Epithelial cell of proximal tubule (primary cell): ENCODE results near the gene EIPR1. TPM values are rescaled to one million over a fixed set of nuclear protein-coding genes. Genes with fewer than 3 reads are reported as not detected.
"Not testable (repeated sequence)": the region's sequence is repeated elsewhere in the genome, so short reads cannot be mapped to it uniquely, and the experiment has no call there.

Experiments
- DNase-seq: peaks from one replicate; pipeline ENCODE4 v3.0.0-alpha.2; 2011; ENCODE audit warnings: low read depth
- H3K4me3 ChIP-seq: 2 replicates; pipeline ENCODE4 v1.5.1; 2011; ENCODE audit warnings: low read depth, mild to moderate bottlenecking, low read length
- total RNA-seq: library from RNA; depleted of rRNA; stranded (reverse); fragments of >200 nt; gene quantifications from 2 replicates; pipeline ENCODE4 v1.2.3, GENCODE V29; 2015
- TF ChIP-seq, protein P1 (sequence below): conservative IDR thresholded peaks from 2 replicates; pipeline ENCODE4 v1.5.1; 2012; ENCODE audit warnings: low read depth, mild to moderate bottlenecking, low read length

Gene EIPR1
- total RNA-seq, 1 donor from 2014 or later, result 43.9 TPM

DNA sequence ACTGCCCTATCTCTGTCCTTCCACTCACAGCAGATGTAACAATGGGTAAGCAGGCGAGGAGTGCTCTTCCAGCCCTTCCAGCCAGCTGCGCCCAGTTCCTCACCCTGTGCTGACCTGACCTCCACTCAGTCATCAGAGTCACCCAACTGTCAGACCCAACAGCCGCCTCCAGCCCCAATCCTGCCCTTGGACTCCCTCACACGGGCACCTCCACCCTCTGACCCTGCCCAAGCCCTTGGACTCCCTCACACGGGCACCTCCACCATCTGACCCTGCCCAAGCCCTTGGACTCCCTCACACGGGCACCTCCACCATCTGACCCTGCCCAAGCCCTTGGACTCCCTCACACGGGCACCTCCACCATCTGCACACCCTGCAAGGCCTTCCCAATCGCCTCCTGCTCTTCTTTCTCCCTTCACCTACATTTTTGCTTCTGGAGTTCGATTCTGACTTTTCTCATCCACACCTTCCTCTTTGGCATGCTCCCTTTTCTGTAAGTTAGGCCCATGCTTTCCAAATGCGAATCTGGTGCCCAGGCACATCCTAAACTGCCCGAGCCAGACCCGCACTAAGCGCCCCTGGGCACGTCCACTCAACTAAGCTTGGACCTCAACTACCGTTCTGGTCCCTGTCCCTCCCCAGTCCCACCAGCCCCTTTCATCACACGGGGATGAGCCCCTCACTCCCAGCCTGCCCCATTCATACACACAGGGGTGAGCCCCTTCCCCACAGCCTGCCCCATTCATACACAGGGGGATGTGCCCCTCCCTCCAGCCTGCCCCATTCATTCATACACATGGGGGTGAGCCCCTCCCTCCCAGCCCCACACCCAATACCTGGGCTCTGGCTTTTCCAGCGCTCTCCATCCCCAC, 15.9 kb downstream of the EIPR1 start:
- TF ChIP-seq, protein P1, sequence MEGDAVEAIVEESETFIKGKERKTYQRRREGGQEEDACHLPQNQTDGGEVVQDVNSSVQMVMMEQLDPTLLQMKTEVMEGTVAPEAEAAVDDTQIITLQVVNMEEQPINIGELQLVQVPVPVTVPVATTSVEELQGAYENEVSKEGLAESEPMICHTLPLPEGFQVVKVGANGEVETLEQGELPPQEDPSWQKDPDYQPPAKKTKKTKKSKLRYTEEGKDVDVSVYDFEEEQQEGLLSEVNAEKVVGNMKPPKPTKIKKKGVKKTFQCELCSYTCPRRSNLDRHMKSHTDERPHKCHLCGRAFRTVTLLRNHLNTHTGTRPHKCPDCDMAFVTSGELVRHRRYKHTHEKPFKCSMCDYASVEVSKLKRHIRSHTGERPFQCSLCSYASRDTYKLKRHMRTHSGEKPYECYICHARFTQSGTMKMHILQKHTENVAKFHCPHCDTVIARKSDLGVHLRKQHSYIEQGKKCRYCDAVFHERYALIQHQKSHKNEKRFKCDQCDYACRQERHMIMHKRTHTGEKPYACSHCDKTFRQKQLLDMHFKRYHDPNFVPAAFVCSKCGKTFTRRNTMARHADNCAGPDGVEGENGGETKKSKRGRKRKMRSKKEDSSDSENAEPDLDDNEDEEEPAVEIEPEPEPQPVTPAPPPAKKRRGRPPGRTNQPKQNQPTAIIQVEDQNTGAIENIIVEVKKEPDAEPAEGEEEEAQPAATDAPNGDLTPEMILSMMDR, result no peak
- DNase-seq, result no peak
- no peak overlapping the region for H3K4me3 ChIP-seq

DNA sequence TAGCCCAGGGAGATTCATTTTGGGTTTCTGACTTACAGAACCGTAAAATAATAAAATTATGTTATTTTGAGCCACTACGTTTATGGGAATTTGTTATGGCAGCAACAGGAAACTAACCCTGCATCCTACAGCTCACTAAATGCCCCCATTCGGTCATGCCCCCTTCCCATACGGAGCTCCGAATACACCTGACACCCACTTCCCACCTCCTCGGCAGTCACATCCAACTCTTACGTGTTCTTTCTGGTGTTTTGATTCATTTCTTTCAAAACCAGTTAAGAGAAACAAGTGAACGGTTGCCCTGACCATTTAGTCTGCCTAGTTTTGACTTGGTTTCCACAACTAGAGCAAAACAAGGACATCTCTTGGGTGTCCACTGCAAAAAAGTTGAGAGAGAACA, 19.7 kb downstream of the EIPR1 start:
- DNase-seq, result no peak
- H3K4me3 ChIP-seq, result no peak overlapping the region
- TF ChIP-seq, protein P1, result no peak

DNA sequence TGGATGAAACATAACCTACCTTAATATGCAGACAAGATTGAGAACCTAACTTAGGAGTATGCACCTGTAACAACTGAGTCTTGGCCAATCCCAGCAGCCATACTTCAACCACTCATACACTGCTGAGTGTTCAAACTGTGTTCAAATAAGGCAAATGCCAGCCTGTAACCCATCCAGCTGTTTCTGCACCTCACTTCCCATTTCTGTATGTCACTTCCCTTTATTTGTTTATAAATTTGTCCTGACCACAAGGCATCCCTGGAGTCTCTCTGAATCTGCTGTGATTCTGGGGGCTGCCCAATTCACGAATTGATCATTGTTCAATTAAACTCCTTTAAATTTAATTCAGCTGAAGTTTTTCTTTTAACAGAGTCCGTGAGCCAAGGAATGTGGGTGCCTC, 20.2 kb downstream of the EIPR1 start:
- H3K4me3 ChIP-seq, DNase-seq: not testable (repeated sequence)

DNA sequence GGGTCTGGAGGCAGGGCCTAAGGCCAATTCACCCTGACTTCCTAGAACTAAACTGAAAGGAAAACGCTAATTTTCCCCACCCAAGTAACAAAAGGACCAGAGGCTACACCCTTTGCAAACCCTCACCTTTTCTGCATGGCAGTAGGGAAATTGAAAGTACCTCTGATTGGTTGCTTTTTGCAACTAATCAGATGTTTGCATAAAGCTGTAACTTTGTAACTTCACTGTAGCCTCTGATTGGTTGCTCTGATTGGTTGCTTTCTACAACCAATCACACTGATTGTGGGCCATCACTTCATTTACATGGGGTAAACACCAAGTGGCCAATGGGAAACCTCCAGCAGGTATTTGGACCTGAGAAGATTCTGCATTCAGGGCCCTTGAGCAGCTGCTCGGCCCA, 20.8 kb downstream of the EIPR1 start:
- H3K4me3 ChIP-seq, result peak overlapping the region; percentile 50
- no peak for DNase-seq
- TF ChIP-seq, protein P1, result no peak

DNA sequence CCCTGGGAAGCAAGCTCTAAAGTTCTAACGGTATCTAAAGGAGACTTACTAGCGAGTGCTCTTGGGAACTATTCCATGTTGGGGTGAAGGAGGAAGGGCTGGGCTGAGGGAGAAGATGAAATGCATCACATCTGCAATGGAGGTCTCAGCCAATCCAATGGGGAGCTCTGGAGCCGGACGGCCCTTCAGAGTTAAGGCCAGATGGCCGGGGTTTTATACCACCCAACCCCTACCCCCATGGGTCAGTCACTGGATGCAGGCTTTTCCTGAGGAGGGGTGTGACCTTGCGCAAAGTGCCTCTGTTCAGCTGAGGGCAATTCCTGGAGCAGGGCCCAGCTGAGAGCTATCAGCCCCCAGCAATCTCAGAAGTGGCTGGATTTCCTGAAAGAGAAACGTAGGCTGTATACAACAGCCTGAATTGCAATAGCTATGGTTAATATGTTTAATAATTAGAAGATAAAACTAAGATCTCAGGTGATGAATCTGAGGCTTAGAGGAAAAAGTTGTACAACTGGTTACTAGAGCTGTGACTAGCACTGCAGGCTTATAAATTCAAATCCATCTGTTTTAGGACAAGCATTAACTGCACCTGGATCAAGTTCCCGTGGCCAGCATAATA, 21.6 kb downstream of the EIPR1 start:
- DNase-seq, result no peak
- TF ChIP-seq, protein P1, result no peak

DNA sequence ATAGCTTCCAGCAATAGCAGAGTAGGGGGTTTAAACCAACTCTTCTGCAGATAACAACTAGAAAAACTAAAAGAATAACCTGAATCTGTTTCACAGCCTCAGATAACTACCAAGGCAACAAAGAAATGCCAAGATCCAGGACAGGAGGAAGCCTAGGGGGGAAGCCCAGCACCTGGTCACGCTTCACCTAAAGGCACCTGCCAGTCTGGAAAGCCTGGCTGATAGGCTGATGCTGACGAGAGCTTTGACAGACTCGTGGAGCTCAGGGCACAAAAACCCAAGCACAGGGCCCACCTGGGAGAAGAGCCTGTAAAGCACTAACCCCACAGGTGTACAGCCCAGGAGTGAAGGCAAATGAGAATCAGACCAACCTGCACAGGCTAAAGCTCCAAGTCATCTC, 22.6 kb downstream of the EIPR1 start:
- DNase-seq, result no peak
- H3K4me3 ChIP-seq, result no peak overlapping the region
- TF ChIP-seq, protein P1, result no peak

More for the DNA sequence above, 21.6 kb downstream of the EIPR1 start:
- H3K4me3 ChIP-seq, result peak overlapping the region; percentile 50

DNA sequence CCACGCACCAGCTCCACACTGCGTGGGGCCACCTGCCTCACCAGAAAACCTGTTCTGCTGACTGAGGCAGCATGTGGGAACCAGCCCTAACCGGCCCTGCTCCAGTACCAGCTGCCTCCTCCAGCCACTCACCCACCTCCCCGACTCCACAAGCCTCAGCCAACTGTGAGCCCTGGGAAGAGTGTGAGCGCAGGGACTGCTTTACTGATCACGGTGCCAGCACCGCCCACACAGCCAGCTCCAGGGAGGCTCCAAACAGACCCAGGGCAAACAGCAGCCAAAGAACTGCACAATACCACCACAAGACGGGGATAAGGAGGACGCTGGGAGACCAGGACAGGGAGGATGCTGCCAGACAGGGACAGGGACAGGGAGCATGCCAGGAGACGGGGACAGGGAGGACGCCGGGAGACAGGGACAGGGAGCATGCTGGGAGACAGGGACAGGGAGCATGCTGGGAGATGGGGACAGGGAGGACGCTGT, 28.4 kb downstream of the EIPR1 start:
- peak overlapping the region; percentile 32 for H3K4me3 ChIP-seq
- TF ChIP-seq, protein P1, result no peak
- no peak for DNase-seq
